Fibroblast of mammary gland (primary cell): ENCODE measurements around the gene PLIN4.
"Not testable (repeated sequence)": the region's sequence is repeated elsewhere in the genome, so short reads cannot be mapped to it uniquely, and the experiment has no call there.

Experiments used
- DNase-seq: peaks from one replicate; pipeline ENCODE4 v3.0.0-alpha.2; 2010; ENCODE audit warnings: low read depth
- H3K4me3 ChIP-seq: 2 replicates; pipeline ENCODE4 v1.5.1; 2011; ENCODE audit warnings: low read depth, mild to moderate bottlenecking, low read length, moderate library complexity; ENCODE audit not compliant: control insufficient read depth
- CTCF ChIP-seq: conservative IDR thresholded peaks from 2 replicates; pipeline ENCODE4 v1.5.1; 2011; ENCODE audit warnings: low read depth, low read length, inconsistent platforms; ENCODE audit not compliant: control insufficient read depth, insufficient read depth

The PLIN4 gene

GRCh38 chr19:4543842-4544647 is 25.8 kb upstream of the PLIN4 start:
- no peak for TF ChIP-seq CTCF

DNA sequence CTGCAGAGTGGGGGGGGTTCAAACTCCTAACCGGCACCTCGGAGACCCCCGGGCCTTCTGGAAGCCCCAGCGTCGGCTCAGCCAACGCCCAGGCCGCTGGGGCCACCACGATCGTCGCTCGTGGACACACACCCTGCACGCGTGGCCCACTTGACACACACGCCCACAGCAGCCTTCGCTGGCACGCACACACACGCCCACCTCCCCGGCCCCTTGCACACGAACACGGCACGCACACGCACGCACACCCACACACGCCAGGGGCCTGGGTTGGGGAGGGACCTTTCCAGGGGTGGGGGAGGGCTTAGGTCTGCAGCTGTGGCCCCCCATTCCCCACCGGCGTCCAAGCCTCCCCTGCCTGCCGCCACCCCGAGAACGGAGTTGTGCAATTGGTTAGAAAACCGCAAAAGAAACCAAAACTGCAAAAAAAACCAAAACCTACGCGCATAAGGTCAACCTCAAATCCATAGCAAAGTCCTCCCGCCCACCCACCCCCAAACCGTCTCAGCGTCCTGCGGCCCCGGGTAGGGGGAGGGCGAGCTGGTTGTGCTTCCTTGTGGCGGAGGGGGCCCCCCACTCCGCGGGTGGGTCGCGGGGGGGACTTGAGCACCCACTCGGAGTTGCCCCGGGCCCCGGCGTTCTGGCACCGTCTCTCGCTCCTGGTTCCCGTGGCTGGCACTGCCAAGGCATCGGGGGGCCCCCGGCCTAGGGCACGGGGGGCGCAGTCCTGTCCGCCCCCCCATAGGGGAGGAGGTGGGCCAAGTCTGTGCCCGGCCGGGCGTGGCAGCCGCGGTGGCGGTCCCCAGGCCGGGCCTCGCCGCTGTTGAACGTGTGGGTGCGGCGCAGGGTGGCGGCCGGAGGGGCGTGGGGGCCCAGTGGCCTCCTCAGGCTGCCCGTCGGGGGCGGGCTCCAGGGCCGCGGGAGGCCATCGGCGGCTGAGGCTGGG is 24.9 kb upstream of the PLIN4 start:
- H3K4me3 ChIP-seq = no peak overlapping the region
- TF ChIP-seq CTCF = no peak
- DNase-seq = peak; percentile 31

More at GRCh38 chr19:4543842-4544647, 25.8 kb upstream of the PLIN4 start:
- DNase-seq = no peak
- no peak overlapping the region for H3K4me3 ChIP-seq

DNA sequence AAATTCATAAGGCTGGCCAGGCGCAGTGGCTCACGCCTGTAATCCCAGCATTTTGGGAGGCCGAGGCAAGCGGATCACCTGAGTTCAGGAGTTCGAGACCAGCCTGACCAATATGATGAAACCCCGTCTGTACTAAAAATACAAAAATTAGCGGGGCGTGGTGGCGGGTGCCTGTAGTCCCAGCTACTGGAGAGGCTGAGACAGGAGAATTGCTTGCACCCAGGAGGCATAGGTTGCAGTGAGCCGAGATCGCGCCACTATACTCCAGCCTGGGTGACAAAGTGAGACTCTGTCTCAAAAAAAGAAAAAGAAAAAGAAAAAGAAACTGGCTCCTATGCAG is 23.5 kb upstream of the PLIN4 start:
- not testable (repeated sequence) for H3K4me3 ChIP-seq, DNase-seq

- no peak overlapping the region for H3K4me3 ChIP-seq
- DNase-seq = no peak
Observed at GRCh38 chr19:4541114-4541805, 23.0 kb upstream of the PLIN4 start.

DNA sequence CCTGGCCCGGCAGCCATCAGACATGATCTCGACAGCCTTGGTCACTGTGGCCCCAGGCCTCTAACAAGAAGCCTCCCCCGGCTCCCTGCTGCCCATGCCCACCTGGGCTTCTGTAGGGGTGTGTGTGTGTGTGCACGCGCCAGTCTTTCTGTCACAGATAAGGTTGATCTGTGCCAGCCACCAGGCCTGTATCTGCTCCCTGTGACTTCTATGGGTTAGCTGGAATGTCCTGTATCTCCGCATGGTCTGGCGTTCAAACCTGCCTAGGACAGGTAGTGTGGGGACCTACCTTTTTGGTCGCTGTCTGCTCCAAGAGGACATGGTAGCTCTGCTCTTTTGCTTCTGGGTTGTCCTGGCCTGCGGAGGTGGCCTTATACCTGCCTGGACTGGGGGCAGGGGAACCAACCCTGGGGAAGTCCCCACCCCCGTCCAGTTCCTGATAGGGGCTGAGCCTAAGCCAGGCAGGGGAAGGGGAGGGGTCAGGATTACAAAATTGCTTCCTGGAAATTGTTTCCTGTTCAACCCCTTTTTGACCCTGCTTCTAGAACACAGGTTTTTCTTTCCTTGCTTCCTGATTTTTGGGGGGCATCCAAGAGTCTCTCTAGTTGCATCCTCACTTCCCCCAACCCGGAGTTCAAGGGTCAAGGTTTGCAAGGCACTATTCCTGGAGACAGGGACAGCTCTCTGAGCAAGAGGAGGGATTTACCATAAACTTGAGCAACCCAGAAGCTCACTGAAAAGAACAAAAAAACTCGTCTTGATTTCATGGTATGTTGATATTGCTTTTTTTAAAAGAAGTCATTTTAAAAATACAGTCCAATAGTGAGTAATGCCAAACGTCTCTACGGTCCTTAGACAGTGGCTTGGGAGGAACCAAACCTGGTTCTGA is 21.7 kb upstream of the PLIN4 start, which contains the start of gene LRG1:
LRG1 (minus strand) TSS at position 344 of the 889 bp plus-strand sequence; CDS start at position 321, 23 bp downstream.
- no peak for TF ChIP-seq CTCF
- H3K4me3 ChIP-seq = no peak within 1 kb of the TSS
- no peak for DNase-seq

More at GRCh38 chr19:4541114-4541805, 23.0 kb upstream of the PLIN4 start:
- no peak for TF ChIP-seq CTCF

DNA sequence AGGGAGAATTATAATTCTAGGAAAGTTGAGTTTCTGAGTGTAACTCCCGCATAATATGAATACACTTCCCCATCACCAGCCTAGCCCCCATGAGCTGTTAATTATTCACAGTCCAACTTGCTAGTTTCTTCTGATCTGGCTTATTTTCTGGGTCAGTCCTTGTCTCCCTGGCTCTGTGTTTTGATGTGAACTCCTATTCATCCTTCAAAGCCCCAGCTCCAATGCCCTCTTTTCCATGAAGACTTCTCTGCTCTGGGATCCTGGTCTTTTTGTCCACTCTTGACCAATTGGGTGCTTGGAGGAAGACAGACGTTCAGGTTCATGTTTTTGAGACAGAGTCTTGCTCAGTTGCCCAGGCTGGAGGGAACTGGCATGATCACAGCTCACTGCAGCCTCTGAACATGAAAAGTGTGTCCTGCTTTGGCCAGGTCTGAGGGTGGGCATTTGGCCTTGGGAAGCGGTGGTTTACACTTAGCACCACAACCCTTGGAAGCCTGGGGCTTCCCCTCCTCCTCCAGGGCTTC is 20.9 kb upstream of the PLIN4 start:
- DNase-seq = no peak
- TF ChIP-seq CTCF = no peak
- H3K4me3 ChIP-seq = no peak overlapping the region
